A549 treated with AZD2906 at 1 μM for 4 hours (cell line): ENCODE data around the gene DICER1. TPM values are rescaled to one million over a fixed set of nuclear protein-coding genes. Genes with fewer than 3 reads are reported as not detected.

Experiments
- total RNA-seq: library from RNA; stranded (reverse); fragments of 200-300 nt; extraction: Qiagen RNA extraction; gene quantifications from 5 replicates; pipeline ENCODE4 v1.2.3, GENCODE V29; 2022

The DICER1 gene
- total RNA-seq, result 15.9 to 23.6 TPM (median 19.3 TPM) in 5 replicates

DNA sequence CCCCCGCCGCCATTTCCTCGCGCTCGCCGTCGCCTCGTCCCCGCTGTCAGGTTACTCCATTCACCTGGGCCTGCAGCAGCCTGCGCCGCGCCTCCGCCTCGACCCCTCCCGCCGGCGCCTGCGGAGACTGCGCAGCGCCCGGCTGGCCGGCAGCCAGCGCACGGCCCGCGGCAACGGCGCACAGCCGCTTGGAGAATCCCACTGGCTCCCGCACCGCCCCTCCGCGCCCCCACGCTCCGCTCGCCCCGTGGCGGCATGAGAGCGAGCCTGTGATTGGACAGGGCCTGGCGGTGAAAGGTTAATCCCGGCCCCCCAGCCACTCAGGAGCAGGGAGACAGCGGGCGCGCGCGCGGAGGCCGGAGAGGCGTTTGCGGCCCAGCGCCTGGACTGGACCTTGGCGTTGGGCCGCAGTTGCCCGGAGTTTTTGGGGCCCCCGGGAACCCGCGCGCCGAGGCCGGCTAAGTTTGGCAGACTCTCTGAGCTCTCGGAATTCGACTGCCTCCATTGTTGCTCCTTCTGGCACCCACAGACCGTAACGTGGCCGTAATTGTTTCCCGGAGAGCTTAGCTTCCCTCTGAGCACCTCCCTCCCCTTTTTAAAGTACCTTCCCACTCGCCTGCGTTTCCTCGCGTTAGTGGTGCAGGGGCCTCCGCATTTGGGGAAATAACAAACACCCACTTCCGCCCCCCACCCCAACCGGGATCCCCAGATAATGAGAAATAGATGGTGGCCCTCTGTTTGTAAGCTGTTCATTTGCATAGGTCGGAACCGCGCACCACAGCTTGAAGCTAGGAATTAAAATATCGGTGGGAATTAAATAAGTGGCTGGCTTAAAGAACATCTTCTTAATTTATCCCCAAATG, at the start of gene DICER1:
TSS of gene DICER1 (minus strand) at position 203 of the 863 bp plus-strand sequence. CDS start 24,071 bp downstream, outside the sequence.

Other genes starting within 250 kb of the DICER1 start
- 4.8 to 8.1 TPM (median 6.9 TPM) in 5 replicates for gene CLMN, start 162.4 kb upstream of the DICER1 start, total RNA-seq